Choroid plexus epithelial cell (primary cell): ENCODE data around the gene MGLL.

Experiments used
- DNase-seq: peaks from one replicate; pipeline ENCODE4 v3.0.0-alpha.2; 2010; ENCODE audit warnings: low read depth
- H3K4me3 ChIP-seq: 2 replicates; pipeline ENCODE4 v1.5.1; 2011; ENCODE audit warnings: low read depth, mild to moderate bottlenecking, control low read depth, low read length, moderate library complexity
- CTCF ChIP-seq: conservative IDR thresholded peaks from 2 replicates; pipeline ENCODE4 v1.5.1; 2011; ENCODE audit warnings: low read depth, mild to moderate bottlenecking, control low read depth, inconsistent platforms, low read length, moderate library complexity

The MGLL gene

GRCh38 chr3:127761441-127761801 lies 60.9 kb downstream of the MGLL start:
- H3K4me3 ChIP-seq, result no peak overlapping the region
- TF ChIP-seq CTCF, result peak; percentile 19
- no peak for DNase-seq

- DNase-seq, result no peak
- no peak overlapping the region for H3K4me3 ChIP-seq
- TF ChIP-seq CTCF, result no peak
These were observed 61.4 kb downstream of the MGLL start for GRCh38 chr3:127760791-127761440.

- TF ChIP-seq CTCF, result no peak
- H3K4me3 ChIP-seq, result no peak overlapping the region
- DNase-seq, result no peak
These were observed 62.0 kb downstream of the MGLL start for GRCh38 chr3:127760361-127760760.

GRCh38 chr3:127759826-127760225 lies 62.5 kb downstream of the MGLL start:
- no peak for TF ChIP-seq CTCF
- no peak overlapping the region for H3K4me3 ChIP-seq
- no peak for DNase-seq

- H3K4me3 ChIP-seq, result no peak overlapping the region
- DNase-seq, result no peak
- TF ChIP-seq CTCF, result no peak
These were observed 64.3 kb downstream of the MGLL start for GRCh38 chr3:127758013-127758412.

GRCh38 chr3:127755305-127755681 lies 67.0 kb downstream of the MGLL start:
- no peak for TF ChIP-seq CTCF
- no peak overlapping the region for H3K4me3 ChIP-seq
- no peak for DNase-seq

GRCh38 chr3:127754411-127755304 lies 67.7 kb downstream of the MGLL start:
- H3K4me3 ChIP-seq, result no peak overlapping the region
- no peak for DNase-seq
- no peak for TF ChIP-seq CTCF
